Neuronal stem cell (in vitro differentiated cells): Measurements from ENCODE around the gene POC5. TPM values are rescaled to one million over a fixed set of nuclear protein-coding genes. Genes with fewer than 3 reads are reported as not detected.

Experiments
- DNase-seq: peaks from one replicate; pipeline ENCODE4 v3.0.0-alpha.2; 2013; ENCODE audit warnings: low spot score
- H2AFZ ChIP-seq: one replicate; pipeline ENCODE4 v1.6.1; 2013; ENCODE audit warnings: mild to moderate bottlenecking, low read length, inconsistent platforms
- H2AK5ac ChIP-seq: 2 replicates; pipeline ENCODE4 v1.6.1; 2013; ENCODE audit warnings: low read depth, mild to moderate bottlenecking, inconsistent platforms, low read length, moderate library complexity, mixed read lengths
- H2BK120ac ChIP-seq: 2 replicates; pipeline ENCODE4 v1.6.1; 2013; ENCODE audit warnings: low read depth, mild to moderate bottlenecking, inconsistent platforms, low read length, moderate library complexity, mixed read lengths
- H2BK12ac ChIP-seq: one replicate; pipeline ENCODE4 v1.6.1; 2013; ENCODE audit warnings: low read length, inconsistent platforms
- H2BK15ac ChIP-seq: 2 replicates; pipeline ENCODE4 v1.6.1; 2013; ENCODE audit warnings: mild to moderate bottlenecking, low read length, inconsistent platforms, mixed read lengths
- H2BK5ac ChIP-seq: one replicate; pipeline ENCODE4 v1.6.1; 2013; ENCODE audit warnings: inconsistent platforms, mild to moderate bottlenecking, low read length, moderate library complexity
- H3K14ac ChIP-seq: one replicate; pipeline ENCODE4 v1.6.1; 2013; ENCODE audit warnings: low read length, inconsistent platforms
- H3K18ac ChIP-seq: 2 replicates; pipeline ENCODE4 v1.6.1; 2013; ENCODE audit warnings: low read length, inconsistent platforms
- H3K23ac ChIP-seq: 2 replicates; pipeline ENCODE4 v1.6.1; 2013; ENCODE audit warnings: low read depth, mild to moderate bottlenecking, mixed read lengths, low read length, inconsistent platforms; ENCODE audit not compliant: poor library complexity
- H3K27ac ChIP-seq: replicated peaks from 3 replicates; pipeline ENCODE4 v1.5.1; 2013; ENCODE audit warnings: low read length, inconsistent platforms
- H3K27me3 ChIP-seq, 3 experiments: 2 replicates each; pipeline ENCODE4 v1.6.1; 2013; ENCODE audit warnings: low read length in 3 of 3, mild to moderate bottlenecking in 2 of 3, inconsistent platforms in 1 of 3, low read depth in 1 of 3, mixed read lengths in 1 of 3, moderate library complexity in 1 of 3; ENCODE audit not compliant: control insufficient read depth in 3 of 3, insufficient read depth in 3 of 3
- H3K36me3 ChIP-seq, 2 donors: replicated peaks in 1 of 2; 2 replicates each; pipeline ENCODE4 v1.6.1; 2013; ENCODE audit warnings: low read length in 2 of 2; ENCODE audit not compliant: control insufficient read depth in 2 of 2, insufficient read depth in 2 of 2
- H3K4ac ChIP-seq: 2 replicates; pipeline ENCODE4 v1.6.1; 2013; ENCODE audit warnings: inconsistent platforms, mild to moderate bottlenecking, low read length, moderate library complexity
- H3K4me1 ChIP-seq, 2 donors: 1 replicate in 1 of 2; 2 replicates in 1 of 2; pipeline ENCODE4 v1.6.1; 2013; ENCODE audit warnings: low read length in 2 of 2, low read depth in 1 of 2; ENCODE audit not compliant: control insufficient read depth in 2 of 2, insufficient read depth in 1 of 2
- H3K4me2 ChIP-seq: one replicate; pipeline ENCODE4 v1.6.1; 2013; ENCODE audit warnings: mild to moderate bottlenecking, low read length, inconsistent platforms; ENCODE audit not compliant: insufficient read depth, poor library complexity, severe bottlenecking
- H3K4me3 ChIP-seq, 2 donors: 2 replicates each; pipeline ENCODE4 v1.5.1; 2013; ENCODE audit warnings: low read length in 2 of 2, mild to moderate bottlenecking in 2 of 2, inconsistent platforms in 1 of 2, moderate library complexity in 1 of 2
- H3K79me1 ChIP-seq: one replicate; pipeline ENCODE4 v1.6.1; 2013; ENCODE audit warnings: low read depth, mild to moderate bottlenecking, inconsistent platforms, low read length, moderate library complexity
- H3K9ac ChIP-seq: one replicate; pipeline ENCODE4 v1.6.1; 2013; ENCODE audit warnings: mild to moderate bottlenecking, low read depth, low read length, inconsistent platforms; ENCODE audit not compliant: poor library complexity
- H3K9me3 ChIP-seq, 2 donors: replicated peaks in 1 of 2; 2 replicates each; pipeline versions ENCODE3 to v1.6.1; 2013; ENCODE audit warnings: low read length in 2 of 2, mild to moderate bottlenecking in 2 of 2, inconsistent platforms in 1 of 2, low read depth in 1 of 2, mixed read lengths in 1 of 2, moderate library complexity in 1 of 2; ENCODE audit not compliant: control insufficient read depth in 2 of 2, insufficient read depth in 1 of 2
- H4K8ac ChIP-seq: one replicate; pipeline ENCODE4 v1.6.1; 2013; ENCODE audit warnings: low read depth, mild to moderate bottlenecking, inconsistent platforms, low read length, moderate library complexity
- H4K91ac ChIP-seq: one replicate; pipeline ENCODE4 v1.6.1; 2013; ENCODE audit warnings: low read length, low read depth, mild to moderate bottlenecking, inconsistent platforms; ENCODE audit not compliant: poor library complexity
- WGBS, 2 donors: extraction: QIAGEN DNeasy Blood & Tissue Kit; methylation state at CpG; one replicate each; pipeline ENCODE4 v1.1.7; 2013; ENCODE audit warnings: missing lambda C conversion rate in 2 of 2, mixed read lengths in 1 of 2; ENCODE audit not compliant: insufficient read length in 2 of 2, insufficient replicate concordance in 1 of 2; ENCODE audit errors: extremely low coverage in 2 of 2; 5-methylcytosine and 5-hydroxymethylcytosine counted together
- polyA plus RNA-seq, 2 experiments: library from polyadenylated mRNA; stranded (reverse); fragments of 200-250 nt; gene quantifications; one replicate each; pipeline ENCODE4 v1.2.3, GENCODE V29; 2013

Gene POC5
- 14.5 TPM for polyA plus RNA-seq (2013, experiment 1 of 2)
- 14.4 TPM for polyA plus RNA-seq (2013, experiment 2 of 2)

- peak within 1 kb of the TSS; percentile 89 to 95 for H3K4me3 ChIP-seq
- no peak within 1 kb of the TSS for H3K4ac ChIP-seq
- DNase-seq = peak; percentile 95
- H4K91ac ChIP-seq = no peak within 1 kb of the TSS
- no peaks in the 10 kb centered on the region for H3K9me3 ChIP-seq
- H3K4me2 ChIP-seq = peak within 1 kb of the TSS; percentile 78
- H2BK120ac ChIP-seq = no peak within 1 kb of the TSS
- H3K27ac ChIP-seq = peak within 1 kb of the TSS; percentile 78
- H2BK12ac ChIP-seq = no peak within 1 kb of the TSS
- peaks cover 5% of the 10 kb centered on the region for H3K79me1 ChIP-seq
- H2BK15ac ChIP-seq = no peak within 1 kb of the TSS
- H3K27me3 ChIP-seq = peaks cover 0 to 12% (median 0%) of the 10 kb centered on the region in 3 experiments
- H3K36me3 ChIP-seq = peaks cover 3 to 13% of the 10 kb centered on the region in 2 donors
- H3K23ac ChIP-seq = peak within 1 kb of the TSS; percentile 82
- no peak within 1 kb of the TSS for H2BK5ac ChIP-seq
- peak within 1 kb of the TSS; percentile 94 for H3K9ac ChIP-seq
- H3K14ac ChIP-seq = no peak within 1 kb of the TSS
- peak within 1 kb of the TSS; percentile 98 for H2AFZ ChIP-seq
- no CpG with 5 or more reads among the region's 51 CpGs for WGBS, 2 donors
- H2AK5ac ChIP-seq = no peak within 1 kb of the TSS
- H3K18ac ChIP-seq = peak within 1 kb of the TSS; percentile 87
- H3K4me1 ChIP-seq = peaks cover 2 to 3% of the 10 kb centered on the region in 2 donors
- H4K8ac ChIP-seq = no peak within 1 kb of the TSS
Measured at GRCh38 chr5:75717082-75717922, at the start of gene POC5. Gene POC5, minus strand, starts transcription at chr5:75717437. Its CDS starts 4,500 bp downstream, at chr5:75712937.

GRCh38 chr5:75758116-75758515, 40.9 kb upstream of the POC5 start:
- no peaks in the 10 kb centered on the region for H3K36me3 ChIP-seq
- no peaks in the 10 kb centered on the region for H3K27me3 ChIP-seq
- no peak overlapping the region for H3K4ac ChIP-seq
- H2AFZ ChIP-seq = no peak overlapping the region
- no peak overlapping the region for H3K14ac ChIP-seq
- H3K4me2 ChIP-seq = no peak overlapping the region
- H3K4me1 ChIP-seq = peaks cover 0 to 6% of the 10 kb centered on the region in 2 donors
- H3K23ac ChIP-seq = no peak overlapping the region
- H3K4me3 ChIP-seq = no peak overlapping the region
- no peak overlapping the region for H2BK12ac ChIP-seq
- H2BK15ac ChIP-seq = no peak overlapping the region
- H3K79me1 ChIP-seq = no peaks in the 10 kb centered on the region
- no peak overlapping the region for H3K18ac ChIP-seq
- H2BK5ac ChIP-seq = no peak overlapping the region
- no peak overlapping the region for H4K8ac ChIP-seq
- DNase-seq = no peak
- WGBS, 2 donors = no CpG with 5 or more reads among the region's 5 CpGs
- H2AK5ac ChIP-seq = no peak overlapping the region
- H4K91ac ChIP-seq = no peak overlapping the region
- peaks cover 0 to 1% of the 10 kb centered on the region in 2 donors for H3K9me3 ChIP-seq
- H3K9ac ChIP-seq = no peak overlapping the region
- no peak overlapping the region for H3K27ac ChIP-seq
- H2BK120ac ChIP-seq = no peak overlapping the region

- H2BK15ac ChIP-seq = no peak overlapping the region
- no peak overlapping the region for H2BK120ac ChIP-seq
- no peaks in the 10 kb centered on the region for H3K36me3 ChIP-seq
- H3K9ac ChIP-seq = no peak overlapping the region
- H3K4me2 ChIP-seq = no peak overlapping the region
- H3K9me3 ChIP-seq = peaks cover 0 to 2% of the 10 kb centered on the region in 2 donors
- H3K4ac ChIP-seq = no peak overlapping the region
- no peak overlapping the region for H3K14ac ChIP-seq
- no peak overlapping the region for H2BK12ac ChIP-seq
- no peaks in the 10 kb centered on the region for H3K79me1 ChIP-seq
- no peak overlapping the region for H2AK5ac ChIP-seq
- H4K8ac ChIP-seq = no peak overlapping the region
- H3K27ac ChIP-seq = no peak overlapping the region
- no peak overlapping the region for H4K91ac ChIP-seq
- peaks cover 0 to under 1% (median 0%) of the 10 kb centered on the region in 3 experiments for H3K27me3 ChIP-seq
- H2BK5ac ChIP-seq = no peak overlapping the region
- no peak for DNase-seq
- H3K23ac ChIP-seq = no peak overlapping the region
- peaks cover 0 to 6% of the 10 kb centered on the region in 2 donors for H3K4me1 ChIP-seq
- H3K4me3 ChIP-seq = no peak overlapping the region
- H3K18ac ChIP-seq = no peak overlapping the region
- H2AFZ ChIP-seq = no peak overlapping the region
Measured at GRCh38 chr5:75756981-75757380, 39.7 kb upstream of the POC5 start.

- Histone ChIP-seq H4K8ac (no peak overlapping the region), H2AFZ (no peak overlapping the region), H3K9ac (no peak overlapping the region), H2AK5ac (no peak overlapping the region), H3K4me2 (no peak overlapping the region), H3K18ac (no peak overlapping the region), H2BK12ac (no peak overlapping the region), H3K36me3 (no peaks in the 10 kb centered on the region), H3K23ac (no peak overlapping the region), H3K14ac (no peak overlapping the region), H3K79me1 (no peaks in the 10 kb centered on the region), H3K27ac (no peak overlapping the region), H3K9me3 (peaks cover 0 to 2% of the 10 kb centered on the region in 2 donors), H4K91ac (no peak overlapping the region), H3K4me3 (no peak overlapping the region), H3K4ac (no peak overlapping the region), H2BK120ac (no peak overlapping the region), H2BK15ac (no peak overlapping the region), H3K27me3 (peaks cover 0 to 4% (median 0%) of the 10 kb centered on the region in 3 experiments), H3K4me1 (peaks cover 0 to 6% of the 10 kb centered on the region in 2 donors), H2BK5ac (no peak overlapping the region)
- WGBS, 2 donors = no CpG with 5 or more reads among the region's 2 CpGs
- DNase-seq = no peak
Measured at GRCh38 chr5:75756211-75756610, 39.0 kb upstream of the POC5 start.
